ENCODE data around the gene TTC34. TPM values are rescaled to one million over a fixed set of nuclear protein-coding genes. Genes with fewer than 3 reads are reported as not detected.

Gene TTC34
- total and polyA plus RNA-seq, 2 experiments from 2014 or later: 0.08 to 0.35 TPM

DNA sequence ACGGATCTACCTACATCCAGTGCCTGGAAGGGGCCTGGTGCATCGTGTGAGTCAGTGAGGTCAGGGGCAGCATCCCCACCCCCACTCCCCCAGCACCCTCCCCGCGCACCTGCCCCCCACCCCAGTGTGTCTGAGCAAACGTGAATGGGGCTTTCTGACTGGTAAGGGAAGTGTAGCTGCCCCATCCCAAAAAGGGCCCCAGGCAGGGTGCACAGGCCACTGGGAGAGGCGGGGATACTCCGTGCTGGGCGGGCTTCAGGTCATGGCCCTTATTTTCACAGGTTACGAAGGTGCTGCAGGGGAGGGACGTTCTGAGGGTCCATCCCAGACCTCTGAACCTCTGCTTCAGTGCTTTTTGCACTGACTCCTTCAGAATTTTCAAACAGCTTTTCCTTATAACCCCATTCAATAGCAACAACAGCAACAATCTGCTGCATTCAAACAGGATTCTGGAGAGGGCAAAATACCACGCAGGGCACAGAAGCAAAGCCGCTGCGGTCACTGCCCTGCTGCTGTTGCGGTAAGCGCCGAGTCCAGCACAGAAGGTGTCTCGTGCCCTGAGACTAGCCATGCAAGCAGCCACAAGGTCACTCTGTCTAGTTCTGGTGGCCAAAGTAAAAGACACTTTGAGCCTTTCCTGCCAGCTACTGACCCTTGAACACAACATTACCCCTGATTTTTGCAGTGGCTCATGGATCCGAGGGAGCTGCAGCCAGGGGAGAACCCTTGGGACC lies 10.3 kb downstream of the TTC34 start:
- ATAC-seq (no peak), DNase-seq (ENCODE audit: low spot score) (no peak)
- peaks cover 9% of the 10 kb centered on the region; the same call in 1 of the 2 replicates for H3K36me3 ChIP-seq (ENCODE audit: insufficient read depth)
- no peaks in the 10 kb centered on the region for H4K20me1 ChIP-seq (replicated peaks; ENCODE audit: insufficient read depth)
- no peaks in the 10 kb centered on the region for H3K79me2 ChIP-seq (replicated peaks; ENCODE audit: insufficient read depth)
- H3K9me2 ChIP-seq (ENCODE audit: insufficient read depth): no peaks in the 10 kb centered on the region
- H2AFZ ChIP-seq: no peak overlapping the region
- H3K27ac ChIP-seq (ENCODE audit: low read depth): no peak overlapping the region
- no peaks in the 10 kb centered on the region for H3F3A ChIP-seq (replicated peaks; ENCODE audit: low read depth)
- H3K4me3 ChIP-seq: no peak overlapping the region
- Mint-ChIP-seq H3K27me3 (ENCODE audit: insufficient read depth, low read depth, poor library complexity) (peaks cover 3% of the 10 kb centered on the region), H3K4me1 (peaks cover 7% of the 10 kb centered on the region; the same call in 1 of the 3 replicates), H3K4me3 (no peak overlapping the region), H3K36me3 (ENCODE audit: low read depth) (peaks cover 29% of the 10 kb centered on the region), H3K27ac (no peak overlapping the region), H3K9me3 (peaks cover 76% of the 10 kb centered on the region)
- H3K27me3 ChIP-seq (ENCODE audit: insufficient read depth): peaks cover 3% of the 10 kb centered on the region; the same call in 1 of the 2 replicates
- peaks cover 6% of the 10 kb centered on the region; the same call in 1 of the 2 replicates for H3K4me1 ChIP-seq (ENCODE audit: insufficient read depth)
- TF ChIP-seq, protein P1, sequence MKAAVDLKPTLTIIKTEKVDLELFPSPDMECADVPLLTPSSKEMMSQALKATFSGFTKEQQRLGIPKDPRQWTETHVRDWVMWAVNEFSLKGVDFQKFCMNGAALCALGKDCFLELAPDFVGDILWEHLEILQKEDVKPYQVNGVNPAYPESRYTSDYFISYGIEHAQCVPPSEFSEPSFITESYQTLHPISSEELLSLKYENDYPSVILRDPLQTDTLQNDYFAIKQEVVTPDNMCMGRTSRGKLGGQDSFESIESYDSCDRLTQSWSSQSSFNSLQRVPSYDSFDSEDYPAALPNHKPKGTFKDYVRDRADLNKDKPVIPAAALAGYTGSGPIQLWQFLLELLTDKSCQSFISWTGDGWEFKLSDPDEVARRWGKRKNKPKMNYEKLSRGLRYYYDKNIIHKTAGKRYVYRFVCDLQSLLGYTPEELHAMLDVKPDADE (IDR thresholded peaks at IDR 0.05): no peak
- TF ChIP-seq, protein P2, sequence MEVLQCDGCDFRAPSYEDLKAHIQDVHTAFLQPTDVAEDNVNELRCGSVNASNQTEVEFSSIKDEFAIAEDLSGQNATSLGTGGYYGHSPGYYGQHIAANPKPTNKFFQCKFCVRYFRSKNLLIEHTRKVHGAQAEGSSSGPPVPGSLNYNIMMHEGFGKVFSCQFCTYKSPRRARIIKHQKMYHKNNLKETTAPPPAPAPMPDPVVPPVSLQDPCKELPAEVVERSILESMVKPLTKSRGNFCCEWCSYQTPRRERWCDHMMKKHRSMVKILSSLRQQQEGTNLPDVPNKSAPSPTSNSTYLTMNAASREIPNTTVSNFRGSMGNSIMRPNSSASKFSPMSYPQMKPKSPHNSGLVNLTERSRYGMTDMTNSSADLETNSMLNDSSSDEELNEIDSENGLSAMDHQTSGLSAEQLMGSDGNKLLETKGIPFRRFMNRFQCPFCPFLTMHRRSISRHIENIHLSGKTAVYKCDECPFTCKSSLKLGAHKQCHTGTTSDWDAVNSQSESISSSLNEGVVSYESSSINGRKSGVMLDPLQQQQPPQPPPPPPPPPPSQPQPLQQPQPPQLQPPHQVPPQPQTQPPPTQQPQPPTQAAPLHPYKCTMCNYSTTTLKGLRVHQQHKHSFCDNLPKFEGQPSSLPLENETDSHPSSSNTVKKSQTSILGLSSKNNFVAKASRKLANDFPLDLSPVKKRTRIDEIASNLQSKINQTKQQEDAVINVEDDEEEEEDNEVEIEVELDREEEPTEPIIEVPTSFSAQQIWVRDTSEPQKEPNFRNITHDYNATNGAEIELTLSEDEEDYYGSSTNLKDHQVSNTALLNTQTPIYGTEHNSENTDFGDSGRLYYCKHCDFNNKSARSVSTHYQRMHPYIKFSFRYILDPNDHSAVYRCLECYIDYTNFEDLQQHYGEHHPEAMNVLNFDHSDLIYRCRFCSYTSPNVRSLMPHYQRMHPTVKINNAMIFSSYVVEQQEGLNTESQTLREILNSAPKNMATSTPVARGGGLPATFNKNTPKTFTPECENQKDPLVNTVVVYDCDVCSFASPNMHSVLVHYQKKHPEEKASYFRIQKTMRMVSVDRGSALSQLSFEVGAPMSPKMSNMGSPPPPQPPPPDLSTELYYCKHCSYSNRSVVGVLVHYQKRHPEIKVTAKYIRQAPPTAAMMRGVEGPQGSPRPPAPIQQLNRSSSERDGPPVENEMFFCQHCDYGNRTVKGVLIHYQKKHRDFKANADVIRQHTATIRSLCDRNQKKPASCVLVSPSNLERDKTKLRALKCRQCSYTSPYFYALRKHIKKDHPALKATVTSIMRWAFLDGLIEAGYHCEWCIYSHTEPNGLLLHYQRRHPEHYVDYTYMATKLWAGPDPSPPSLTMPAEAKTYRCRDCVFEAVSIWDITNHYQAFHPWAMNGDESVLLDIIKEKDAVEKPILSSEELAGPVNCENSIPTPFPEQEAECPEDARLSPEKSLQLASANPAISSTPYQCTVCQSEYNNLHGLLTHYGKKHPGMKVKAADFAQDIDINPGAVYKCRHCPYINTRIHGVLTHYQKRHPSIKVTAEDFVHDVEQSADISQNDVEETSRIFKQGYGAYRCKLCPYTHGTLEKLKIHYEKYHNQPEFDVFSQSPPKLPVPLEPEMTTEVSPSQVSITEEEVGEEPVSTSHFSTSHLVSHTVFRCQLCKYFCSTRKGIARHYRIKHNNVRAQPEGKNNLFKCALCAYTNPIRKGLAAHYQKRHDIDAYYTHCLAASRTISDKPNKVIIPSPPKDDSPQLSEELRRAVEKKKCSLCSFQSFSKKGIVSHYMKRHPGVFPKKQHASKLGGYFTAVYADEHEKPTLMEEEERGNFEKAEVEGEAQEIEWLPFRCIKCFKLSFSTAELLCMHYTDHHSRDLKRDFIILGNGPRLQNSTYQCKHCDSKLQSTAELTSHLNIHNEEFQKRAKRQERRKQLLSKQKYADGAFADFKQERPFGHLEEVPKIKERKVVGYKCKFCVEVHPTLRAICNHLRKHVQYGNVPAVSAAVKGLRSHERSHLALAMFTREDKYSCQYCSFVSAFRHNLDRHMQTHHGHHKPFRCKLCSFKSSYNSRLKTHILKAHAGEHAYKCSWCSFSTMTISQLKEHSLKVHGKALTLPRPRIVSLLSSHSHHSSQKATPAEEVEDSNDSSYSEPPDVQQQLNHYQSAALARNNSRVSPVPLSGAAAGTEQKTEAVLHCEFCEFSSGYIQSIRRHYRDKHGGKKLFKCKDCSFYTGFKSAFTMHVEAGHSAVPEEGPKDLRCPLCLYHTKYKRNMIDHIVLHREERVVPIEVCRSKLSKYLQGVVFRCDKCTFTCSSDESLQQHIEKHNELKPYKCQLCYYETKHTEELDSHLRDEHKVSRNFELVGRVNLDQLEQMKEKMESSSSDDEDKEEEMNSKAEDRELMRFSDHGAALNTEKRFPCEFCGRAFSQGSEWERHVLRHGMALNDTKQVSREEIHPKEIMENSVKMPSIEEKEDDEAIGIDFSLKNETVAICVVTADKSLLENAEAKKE (CRISPR knock-in tag; IDR thresholded peaks at IDR 0.05): no peak
- TF ChIP-seq NANOG (IDR thresholded peaks at IDR 0.05; ENCODE audit: borderline replicate concordance): no peak
- TF ChIP-seq EZH2 (IDR thresholded peaks at IDR 0.05; ENCODE audit: low read depth, unreplicated experiment): no peak
- TF ChIP-seq STAT1 (IDR thresholded peaks at IDR 0.05; ENCODE audit: unreplicated experiment): no peak
- TF ChIP-seq ZNF331 (CRISPR knock-in tag; IDR thresholded peaks at IDR 0.05; ENCODE audit: low read depth): no peak
- no peak for TF ChIP-seq JUNB (IDR thresholded peaks at IDR 0.05; ENCODE audit: unreplicated experiment)
- no peak for TF ChIP-seq CREB1 (CRISPR knock-in tag; IDR thresholded peaks at IDR 0.05; ENCODE audit: low read depth)
- TF ChIP-seq ZNF114 (CRISPR knock-in tag; IDR thresholded peaks at IDR 0.05): no peak
- TF ChIP-seq, protein P3, sequence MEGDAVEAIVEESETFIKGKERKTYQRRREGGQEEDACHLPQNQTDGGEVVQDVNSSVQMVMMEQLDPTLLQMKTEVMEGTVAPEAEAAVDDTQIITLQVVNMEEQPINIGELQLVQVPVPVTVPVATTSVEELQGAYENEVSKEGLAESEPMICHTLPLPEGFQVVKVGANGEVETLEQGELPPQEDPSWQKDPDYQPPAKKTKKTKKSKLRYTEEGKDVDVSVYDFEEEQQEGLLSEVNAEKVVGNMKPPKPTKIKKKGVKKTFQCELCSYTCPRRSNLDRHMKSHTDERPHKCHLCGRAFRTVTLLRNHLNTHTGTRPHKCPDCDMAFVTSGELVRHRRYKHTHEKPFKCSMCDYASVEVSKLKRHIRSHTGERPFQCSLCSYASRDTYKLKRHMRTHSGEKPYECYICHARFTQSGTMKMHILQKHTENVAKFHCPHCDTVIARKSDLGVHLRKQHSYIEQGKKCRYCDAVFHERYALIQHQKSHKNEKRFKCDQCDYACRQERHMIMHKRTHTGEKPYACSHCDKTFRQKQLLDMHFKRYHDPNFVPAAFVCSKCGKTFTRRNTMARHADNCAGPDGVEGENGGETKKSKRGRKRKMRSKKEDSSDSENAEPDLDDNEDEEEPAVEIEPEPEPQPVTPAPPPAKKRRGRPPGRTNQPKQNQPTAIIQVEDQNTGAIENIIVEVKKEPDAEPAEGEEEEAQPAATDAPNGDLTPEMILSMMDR (conservative IDR thresholded peaks at IDR 0.05; ENCODE audit: low read depth in 2 of 2): no peak
- TF ChIP-seq, protein P4, sequence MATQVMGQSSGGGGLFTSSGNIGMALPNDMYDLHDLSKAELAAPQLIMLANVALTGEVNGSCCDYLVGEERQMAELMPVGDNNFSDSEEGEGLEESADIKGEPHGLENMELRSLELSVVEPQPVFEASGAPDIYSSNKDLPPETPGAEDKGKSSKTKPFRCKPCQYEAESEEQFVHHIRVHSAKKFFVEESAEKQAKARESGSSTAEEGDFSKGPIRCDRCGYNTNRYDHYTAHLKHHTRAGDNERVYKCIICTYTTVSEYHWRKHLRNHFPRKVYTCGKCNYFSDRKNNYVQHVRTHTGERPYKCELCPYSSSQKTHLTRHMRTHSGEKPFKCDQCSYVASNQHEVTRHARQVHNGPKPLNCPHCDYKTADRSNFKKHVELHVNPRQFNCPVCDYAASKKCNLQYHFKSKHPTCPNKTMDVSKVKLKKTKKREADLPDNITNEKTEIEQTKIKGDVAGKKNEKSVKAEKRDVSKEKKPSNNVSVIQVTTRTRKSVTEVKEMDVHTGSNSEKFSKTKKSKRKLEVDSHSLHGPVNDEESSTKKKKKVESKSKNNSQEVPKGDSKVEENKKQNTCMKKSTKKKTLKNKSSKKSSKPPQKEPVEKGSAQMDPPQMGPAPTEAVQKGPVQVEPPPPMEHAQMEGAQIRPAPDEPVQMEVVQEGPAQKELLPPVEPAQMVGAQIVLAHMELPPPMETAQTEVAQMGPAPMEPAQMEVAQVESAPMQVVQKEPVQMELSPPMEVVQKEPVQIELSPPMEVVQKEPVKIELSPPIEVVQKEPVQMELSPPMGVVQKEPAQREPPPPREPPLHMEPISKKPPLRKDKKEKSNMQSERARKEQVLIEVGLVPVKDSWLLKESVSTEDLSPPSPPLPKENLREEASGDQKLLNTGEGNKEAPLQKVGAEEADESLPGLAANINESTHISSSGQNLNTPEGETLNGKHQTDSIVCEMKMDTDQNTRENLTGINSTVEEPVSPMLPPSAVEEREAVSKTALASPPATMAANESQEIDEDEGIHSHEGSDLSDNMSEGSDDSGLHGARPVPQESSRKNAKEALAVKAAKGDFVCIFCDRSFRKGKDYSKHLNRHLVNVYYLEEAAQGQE (IDR thresholded peaks at IDR 0.05; ENCODE audit: unreplicated experiment): no peak
- TF ChIP-seq EZH2phosphoT487 (IDR thresholded peaks at IDR 0.05; ENCODE audit: unreplicated experiment): no peak
- TF ChIP-seq POLR2AphosphoS5 (IDR thresholded peaks at IDR 0.05; ENCODE audit: low read depth): no peak
- H3K4me2 ChIP-seq: no peak overlapping the region
